Fibroblast of lung (primary cell): Measurements from ENCODE around the gene COP1. TPM values are rescaled to one million over a fixed set of nuclear protein-coding genes. Genes with fewer than 3 reads are reported as not detected.
"Not testable (repeated sequence)": the region's sequence is repeated elsewhere in the genome, so short reads cannot be mapped to it uniquely, and the experiment has no call there.

ENCODE experiments used
- DNase-seq, 2 donors: peaks; one replicate each; pipeline versions ENCODE4 v3.0.0 to v3.0.0-alpha.2; 2010; ENCODE audit warnings: low read depth in 2 of 2
- H2AFZ ChIP-seq: 2 replicates; pipeline ENCODE4 v1.5.1; 2012; ENCODE audit warnings: low read length, control low read depth, inconsistent platforms
- H3K27ac ChIP-seq: 2 replicates; pipeline ENCODE4 v1.5.1; 2011; ENCODE audit warnings: low read length, control low read depth; ENCODE audit not compliant: insufficient read depth
- H3K27me3 ChIP-seq: 2 replicates; pipeline ENCODE4 v1.5.1; 2011; ENCODE audit warnings: mild to moderate bottlenecking, low read length; ENCODE audit not compliant: control insufficient read depth, insufficient read depth
- H3K36me3 ChIP-seq: 2 replicates; pipeline ENCODE4 v1.5.1; 2011; ENCODE audit warnings: low read length; ENCODE audit not compliant: control insufficient read depth, insufficient read depth
- H3K4me1 ChIP-seq: 2 replicates; pipeline ENCODE4 v1.5.1; 2011; ENCODE audit warnings: low read length; ENCODE audit not compliant: control insufficient read depth, insufficient read depth; ENCODE audit errors: extremely low read depth
- H3K4me2 ChIP-seq: 2 replicates; pipeline ENCODE4 v1.5.1; 2011; ENCODE audit warnings: low read length, control low read depth; ENCODE audit not compliant: insufficient read depth; ENCODE audit errors: extremely low read depth
- H3K4me3 ChIP-seq, 4 experiments: fragments of 200-600 bp in 1 of 4; sonication (generic) in 1 of 4; replicated peaks in 1 of 4; 2 replicates each; pipeline ENCODE4 v1.5.1; 2011 to 2016; ENCODE audit warnings: low read length in 4 of 4, low read depth in 3 of 4, mild to moderate bottlenecking in 3 of 4, control low read depth in 2 of 4, inconsistent platforms in 1 of 4, mixed read lengths in 1 of 4; ENCODE audit not compliant: insufficient read depth in 1 of 4; ENCODE audit errors: control extremely low read depth in 1 of 4
- H3K79me2 ChIP-seq: 2 replicates; pipeline ENCODE4 v1.5.1; 2012; ENCODE audit warnings: mild to moderate bottlenecking, low read length, inconsistent platforms; ENCODE audit not compliant: control insufficient read depth, insufficient read depth
- H3K9ac ChIP-seq: 2 replicates; pipeline ENCODE4 v1.5.1; 2011; ENCODE audit warnings: mild to moderate bottlenecking, low read length, control low read depth; ENCODE audit not compliant: insufficient read depth
- H3K9me3 ChIP-seq: 2 replicates; pipeline ENCODE4 v1.5.1; 2012; ENCODE audit warnings: low read depth, low read length; ENCODE audit not compliant: control insufficient read depth, insufficient read depth
- H4K20me1 ChIP-seq: 2 replicates; pipeline ENCODE4 v1.5.1; 2011; ENCODE audit warnings: low read length; ENCODE audit not compliant: control insufficient read depth, insufficient read depth; ENCODE audit errors: extremely low read depth
- EZH2 ChIP-seq: IDR thresholded peaks from 2 replicates; pipeline ENCODE4 v1.5.1; 2012; ENCODE audit warnings: low read length, control low read depth, mild to moderate bottlenecking; ENCODE audit errors: missing control alignments
- polyA plus RNA-seq, 2 donors: library from polyadenylated mRNA; depleted of rRNA in 1 of 2; stranded (reverse) in 1 of 2; unstranded in 1 of 2; fragments of >200 nt; gene quantifications; 2 replicates each; pipeline ENCODE4 v1.2.1, GENCODE V29; 2011 to 2012; ENCODE audit warnings: missing spikeins in 1 of 2
- total RNA-seq: library from RNA; depleted of rRNA; stranded (reverse); fragments of >200 nt; gene quantifications from 2 replicates; pipeline ENCODE4 v1.2.1, GENCODE V29; 2014
- TF ChIP-seq, protein P1 (sequence below), 2 donors: IDR thresholded peaks in 1 of 2; conservative IDR thresholded peaks in 1 of 2; 1 replicate in 1 of 2; 2 replicates in 1 of 2; pipeline ENCODE4 v1.5.1; 2011 to 2012; ENCODE audit warnings: low read length in 2 of 2, control low read depth in 1 of 2, inconsistent platforms in 1 of 2, low read depth in 1 of 2, mild to moderate bottlenecking in 1 of 2

Gene COP1
- total and polyA plus RNA-seq, 2 donors (not counting 1 experiment from before 2014, with no cell fraction given), result 42.0 to 48.1 TPM

GRCh38 chr1:176017722-176018121 is 189.4 kb downstream of the COP1 start:
- Histone ChIP-seq H4K20me1 (no peaks in the 10 kb centered on the region), H3K27ac (no peak overlapping the region), H3K9me3 (no peaks in the 10 kb centered on the region), H3K4me1 (no peaks in the 10 kb centered on the region), H3K9ac (no peak overlapping the region), H3K36me3 (no peaks in the 10 kb centered on the region), H3K79me2 (no peaks in the 10 kb centered on the region), H3K4me2 (no peak overlapping the region), H2AFZ (no peak overlapping the region), H3K4me3 (no peak overlapping the region), H3K27me3 (no peaks in the 10 kb centered on the region)
- TF ChIP-seq, protein P1, sequence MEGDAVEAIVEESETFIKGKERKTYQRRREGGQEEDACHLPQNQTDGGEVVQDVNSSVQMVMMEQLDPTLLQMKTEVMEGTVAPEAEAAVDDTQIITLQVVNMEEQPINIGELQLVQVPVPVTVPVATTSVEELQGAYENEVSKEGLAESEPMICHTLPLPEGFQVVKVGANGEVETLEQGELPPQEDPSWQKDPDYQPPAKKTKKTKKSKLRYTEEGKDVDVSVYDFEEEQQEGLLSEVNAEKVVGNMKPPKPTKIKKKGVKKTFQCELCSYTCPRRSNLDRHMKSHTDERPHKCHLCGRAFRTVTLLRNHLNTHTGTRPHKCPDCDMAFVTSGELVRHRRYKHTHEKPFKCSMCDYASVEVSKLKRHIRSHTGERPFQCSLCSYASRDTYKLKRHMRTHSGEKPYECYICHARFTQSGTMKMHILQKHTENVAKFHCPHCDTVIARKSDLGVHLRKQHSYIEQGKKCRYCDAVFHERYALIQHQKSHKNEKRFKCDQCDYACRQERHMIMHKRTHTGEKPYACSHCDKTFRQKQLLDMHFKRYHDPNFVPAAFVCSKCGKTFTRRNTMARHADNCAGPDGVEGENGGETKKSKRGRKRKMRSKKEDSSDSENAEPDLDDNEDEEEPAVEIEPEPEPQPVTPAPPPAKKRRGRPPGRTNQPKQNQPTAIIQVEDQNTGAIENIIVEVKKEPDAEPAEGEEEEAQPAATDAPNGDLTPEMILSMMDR (conservative IDR thresholded peaks at IDR 0.05 in 1 of 2, IDR thresholded peaks at IDR 0.05 in 1 of 2; ENCODE audit: low read depth in 1 of 2, low read length in 2 of 2), result no peak
- TF ChIP-seq EZH2, result no peak
- no peak for DNase-seq

DNA sequence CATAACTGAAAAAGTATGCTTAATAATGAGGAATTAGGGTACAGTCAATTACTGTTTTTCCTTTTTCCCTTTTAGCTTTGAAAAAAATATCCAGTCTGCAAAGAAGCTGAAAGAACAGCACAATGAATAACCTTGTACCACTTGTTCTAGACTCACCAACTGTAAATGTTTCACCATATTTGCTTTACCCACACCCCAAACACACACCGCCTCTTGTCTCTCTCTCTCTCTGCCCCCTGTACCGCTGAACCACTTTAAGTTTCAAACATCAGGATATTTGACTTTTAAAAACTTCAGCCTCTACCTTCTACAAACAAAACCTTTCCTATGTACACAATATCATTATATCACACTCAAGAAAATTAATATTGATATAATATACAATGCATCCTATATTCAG is 197.1 kb downstream of the COP1 start:
- H3K36me3 ChIP-seq, result peaks cover 2% of the 10 kb centered on the region
- H3K79me2 ChIP-seq, result no peaks in the 10 kb centered on the region
- H3K27ac ChIP-seq, result no peak overlapping the region
- no peak overlapping the region for H3K4me3 ChIP-seq
- no peak overlapping the region for H3K4me2 ChIP-seq
- no peaks in the 10 kb centered on the region for H3K27me3 ChIP-seq
- H3K9ac ChIP-seq, result no peak overlapping the region
- H3K9me3 ChIP-seq, result no peaks in the 10 kb centered on the region
- no peak for TF ChIP-seq EZH2
- TF ChIP-seq, protein P1 (conservative IDR thresholded peaks at IDR 0.05 in 1 of 2, IDR thresholded peaks at IDR 0.05 in 1 of 2; ENCODE audit: low read depth in 1 of 2, low read length in 2 of 2), result no peak
- H4K20me1 ChIP-seq, result no peaks in the 10 kb centered on the region
- H3K4me1 ChIP-seq, result no peaks in the 10 kb centered on the region
- no peak for DNase-seq
- H2AFZ ChIP-seq, result no peak overlapping the region

- not testable (repeated sequence) for H3K79me2 ChIP-seq, H3K4me1 ChIP-seq, H4K20me1 ChIP-seq, H3K9me3 ChIP-seq, H3K4me3 ChIP-seq, DNase-seq, H3K36me3 ChIP-seq, H3K9ac ChIP-seq, H3K27me3 ChIP-seq, H3K4me2 ChIP-seq, H3K27ac ChIP-seq, H2AFZ ChIP-seq
These were observed 199.2 kb downstream of the COP1 start for GRCh38 chr1:176007756-176008389.

DNA sequence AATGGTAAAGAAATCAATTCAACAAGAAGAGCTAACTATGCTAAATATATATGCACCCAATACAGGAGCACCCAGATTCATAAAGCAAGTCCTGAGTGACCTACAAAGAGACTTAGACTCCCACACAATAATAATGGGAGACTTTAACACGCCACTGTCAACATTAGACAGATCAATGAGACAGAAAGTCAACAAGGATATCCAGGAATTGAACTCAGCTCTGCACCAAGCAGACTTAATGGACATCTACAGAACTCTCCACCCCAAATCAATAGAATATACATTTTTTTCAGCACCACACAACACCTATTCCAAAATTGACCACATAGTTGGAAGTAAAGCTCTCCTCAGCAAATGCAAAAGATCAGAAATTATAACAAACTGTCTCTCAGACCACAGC is 212.4 kb downstream of the COP1 start:
- H3K9me3 ChIP-seq, H3K27me3 ChIP-seq, H3K9ac ChIP-seq, H4K20me1 ChIP-seq, H2AFZ ChIP-seq, H3K79me2 ChIP-seq, H3K4me1 ChIP-seq, DNase-seq, H3K4me3 ChIP-seq, H3K4me2 ChIP-seq, H3K27ac ChIP-seq, H3K36me3 ChIP-seq: not testable (repeated sequence)

DNA sequence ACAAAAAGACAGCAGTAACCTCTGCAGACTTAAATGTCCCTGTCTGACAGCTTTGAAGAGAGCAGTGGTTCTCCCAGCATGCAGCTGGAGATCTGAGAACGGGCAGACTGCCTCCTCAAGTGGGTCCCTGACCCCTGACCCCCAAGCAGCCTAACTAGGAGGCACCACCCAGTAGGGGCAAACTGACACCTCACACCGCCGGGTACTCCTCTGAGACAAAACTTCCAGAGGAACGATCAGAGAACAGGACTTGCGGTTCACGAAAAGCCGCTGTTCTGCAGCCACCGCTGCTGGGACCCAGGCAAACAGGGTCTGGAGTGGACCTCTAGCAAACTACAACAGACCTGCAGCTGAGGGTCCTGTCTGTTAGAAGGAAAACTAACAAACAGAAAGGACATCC is 214.3 kb downstream of the COP1 start:
- H4K20me1 ChIP-seq, DNase-seq, H3K9me3 ChIP-seq, H3K4me2 ChIP-seq, H3K36me3 ChIP-seq, H3K4me1 ChIP-seq, H3K79me2 ChIP-seq, H2AFZ ChIP-seq, H3K9ac ChIP-seq, H3K4me3 ChIP-seq, H3K27me3 ChIP-seq, H3K27ac ChIP-seq: not testable (repeated sequence)
